Measurements from ENCODE around the gene KIAA0408.

GRCh38 chr6:127503022-127503421, 43.8 kb upstream of the KIAA0408 start:
- TF ChIP-seq EZH2 (IDR thresholded peaks at IDR 0.05; ENCODE audit: insufficient read depth, poor library complexity, severe bottlenecking) (no peak), EZH2phosphoT487 (IDR thresholded peaks at IDR 0.05; ENCODE audit: insufficient read depth, low read depth) (no peak)
